Renal cortex interstitium (tissue), 11 donors: ENCODE results near the gene PTPRN2. TPM values are rescaled to one million over a fixed set of nuclear protein-coding genes. Genes with fewer than 3 reads are reported as not detected.

Experiments
- DNase-seq, 11 donors: peaks; one replicate each; pipeline ENCODE4 v3.0.0-alpha.2; 2013; ENCODE audit warnings: low read depth in 9 of 11, low spot score in 4 of 11; ENCODE audit errors: extremely low read depth in 1 of 11
- polyA plus RNA-seq, 3 donors: library from polyadenylated mRNA; unstranded; fragments of 120-200 nt; gene quantifications; one replicate each; pipeline ENCODE4 v1.2.1, GENCODE V29; 2013; ENCODE audit not compliant: insufficient read length in 3 of 3

PTPRN2 gene
- polyA plus RNA-seq, 3 donors: 6.0 to 7.7 (median 7.2) TPM

- no peak for DNase-seq
These were observed 24.6 kb downstream of the PTPRN2 start for GRCh38 chr7:158563051-158563450.

- DNase-seq: no peak
These were observed 25.1 kb downstream of the PTPRN2 start for GRCh38 chr7:158562517-158562916.

GRCh38 chr7:158561659-158562058, 26.0 kb downstream of the PTPRN2 start:
- no peak for DNase-seq

GRCh38 chr7:158560386-158560785, 27.2 kb downstream of the PTPRN2 start:
- DNase-seq: no peak

GRCh38 chr7:158559356-158559755, 28.3 kb downstream of the PTPRN2 start:
- no peak for DNase-seq

- no peak for DNase-seq
These were observed 28.8 kb downstream of the PTPRN2 start for GRCh38 chr7:158558816-158559215.

- DNase-seq: no peak
These were observed 30.2 kb downstream of the PTPRN2 start for GRCh38 chr7:158557441-158557755.

- no peak for DNase-seq
These were observed 30.7 kb downstream of the PTPRN2 start for GRCh38 chr7:158556721-158557440.

DNA sequence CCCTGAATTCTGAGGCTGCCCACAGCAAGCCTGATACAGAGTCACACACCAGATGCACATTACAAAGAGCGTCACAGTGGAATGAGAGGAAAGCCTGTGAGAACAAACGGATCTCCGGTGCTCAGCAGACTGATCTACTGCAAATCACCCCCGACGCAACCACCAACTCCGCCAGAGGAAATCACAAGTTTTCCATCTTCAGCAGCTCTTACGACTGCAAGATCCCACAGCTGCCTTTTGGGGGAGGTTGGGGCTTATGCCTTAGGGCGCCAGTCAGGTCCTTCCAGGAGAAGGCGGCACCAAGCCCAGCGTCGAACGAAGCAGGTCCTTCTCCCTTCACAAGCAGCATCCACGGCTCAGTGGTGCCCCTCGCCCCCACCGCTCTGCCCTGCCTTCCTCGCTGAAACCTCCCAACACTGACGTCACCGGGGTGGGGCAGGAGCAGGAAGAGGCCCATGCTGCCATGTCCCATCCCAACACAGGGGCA, 32.5 kb downstream of the PTPRN2 start:
- DNase-seq: no peak

GRCh38 chr7:158550886-158551452, 36.7 kb downstream of the PTPRN2 start:
- no peak for DNase-seq

DNA sequence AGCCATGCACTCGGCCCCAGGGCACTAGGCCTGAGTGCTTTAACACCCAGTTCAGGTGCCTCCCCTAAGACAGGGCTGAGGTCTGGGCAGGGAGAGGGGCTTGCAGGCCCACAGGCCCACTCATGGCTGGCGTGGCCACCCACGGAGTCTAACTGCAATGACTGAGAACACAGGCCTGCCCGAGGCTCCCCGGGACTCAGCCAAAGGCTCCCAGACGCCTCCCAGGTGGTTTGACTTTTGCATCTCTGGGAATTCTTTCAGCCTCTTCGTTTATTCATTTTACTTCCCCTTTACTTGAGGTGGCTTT, 37.3 kb downstream of the PTPRN2 start:
- DNase-seq: no peak

- DNase-seq: peak in 3 of 11 donors; percentile 19 to 50 (median 33)
These were observed 37.8 kb downstream of the PTPRN2 start for GRCh38 chr7:158549616-158550393.

GRCh38 chr7:158549176-158549615, 38.4 kb downstream of the PTPRN2 start:
- DNase-seq: no peak

DNA sequence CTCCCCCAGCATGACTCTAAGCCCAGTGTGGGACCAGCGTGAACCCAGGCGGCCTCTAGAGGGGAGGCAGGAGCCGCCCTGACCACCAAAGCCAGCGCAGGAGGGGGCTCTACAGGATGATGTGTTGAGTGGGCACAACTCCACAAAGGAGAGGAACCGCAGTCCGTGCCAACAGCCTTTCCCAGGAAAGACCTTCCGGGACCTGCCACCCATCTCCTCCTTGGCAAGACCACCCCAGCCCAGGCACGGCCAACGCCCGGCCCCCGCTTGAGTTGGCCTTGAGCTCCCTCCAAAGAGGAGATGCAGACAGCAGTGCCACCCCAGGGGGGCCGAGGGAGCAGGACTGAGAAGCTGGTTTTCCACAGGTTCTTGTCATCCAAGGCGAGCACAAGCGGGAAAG, 38.9 kb downstream of the PTPRN2 start:
- DNase-seq: no peak

DNA sequence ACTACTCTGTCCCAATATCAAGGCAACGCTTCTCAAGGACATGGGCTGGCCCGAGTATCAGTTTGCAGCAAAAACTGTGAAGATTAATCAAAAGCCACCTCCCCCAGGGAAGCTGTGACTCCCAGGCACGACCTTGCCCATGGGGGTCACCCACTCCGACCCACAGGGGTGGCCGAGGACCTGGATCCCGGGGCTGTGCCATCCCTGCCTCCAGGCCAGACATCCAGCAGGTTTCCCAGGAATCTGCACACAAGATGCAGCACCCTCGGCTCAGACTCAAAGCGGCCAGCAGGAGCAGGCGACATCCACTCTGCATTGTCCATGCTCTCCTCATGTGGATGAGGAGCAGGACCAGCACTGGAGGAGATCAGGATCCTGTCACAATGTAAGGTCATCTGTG, 39.8 kb downstream of the PTPRN2 start:
- no peak for DNase-seq

- DNase-seq: no peak
These were observed 41.0 kb downstream of the PTPRN2 start for GRCh38 chr7:158546626-158547025.

DNA sequence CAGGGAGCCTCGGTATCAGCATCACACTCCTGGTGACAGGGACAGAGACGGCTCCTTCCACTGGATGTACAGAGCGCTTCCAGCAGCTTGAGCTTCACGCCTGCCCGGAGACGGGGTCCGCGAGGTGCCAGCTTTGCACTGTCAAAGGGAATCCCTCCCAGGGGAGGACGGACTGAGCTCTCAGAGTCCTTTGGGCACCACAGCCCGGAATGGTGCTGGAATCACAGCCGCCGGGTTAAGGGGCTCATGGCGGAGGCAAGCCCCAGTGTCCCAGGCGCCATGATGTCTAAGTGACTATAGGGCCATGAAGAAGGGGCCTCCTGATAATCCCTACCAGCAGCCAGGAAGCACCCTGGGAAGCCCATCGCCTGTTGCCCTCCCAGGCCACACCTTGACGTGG, 41.4 kb downstream of the PTPRN2 start:
- DNase-seq: no peak

DNA sequence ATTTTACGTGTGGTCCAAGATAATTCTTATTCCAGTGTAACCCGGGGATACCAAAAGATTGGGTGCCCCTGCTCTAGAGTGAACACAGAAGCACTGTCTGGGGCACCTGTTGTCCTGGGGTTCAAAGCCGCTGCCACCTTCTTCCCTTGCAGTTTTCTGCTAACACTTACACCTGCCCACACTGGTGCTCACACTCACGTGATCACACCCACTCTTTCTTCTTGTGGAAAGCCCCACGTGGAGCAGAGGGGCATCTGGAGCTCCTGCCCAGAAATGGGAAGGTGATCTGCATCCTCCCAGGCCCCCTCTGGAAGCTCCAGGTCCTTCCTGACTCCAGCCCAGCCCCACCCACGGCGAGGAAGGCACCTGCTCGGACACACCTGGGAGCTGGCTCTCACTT, 42.9 kb downstream of the PTPRN2 start:
- no peak for DNase-seq

DNA sequence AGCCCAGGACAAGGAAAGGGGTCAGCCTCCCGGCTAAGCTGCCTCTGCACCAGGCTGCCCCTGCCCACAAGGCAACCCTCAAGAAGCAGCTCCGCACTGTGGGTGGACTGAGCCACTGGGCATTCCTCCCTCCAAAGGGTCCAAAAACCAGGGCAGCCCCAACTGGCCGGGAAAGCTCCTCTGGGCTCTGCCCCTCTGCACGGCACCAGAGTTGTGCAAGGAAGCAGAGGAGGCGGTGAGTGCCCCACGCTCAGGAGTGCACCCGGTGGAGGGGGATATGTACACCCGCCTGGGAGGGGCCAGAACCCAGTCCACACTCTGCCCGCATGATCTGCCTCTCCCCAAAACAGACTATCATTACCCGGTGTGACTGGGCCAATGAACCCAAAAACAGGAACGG, 43.8 kb downstream of the PTPRN2 start:
- no peak for DNase-seq
